H1 (cell line): Measurements from ENCODE around the gene SMOC2.

Experiments used
- EP300 ChIP-seq, 2 experiments: IDR thresholded peaks; 1 replicate in 1 of 2; 2 replicates in 1 of 2; pipeline ENCODE4 v1.6.1; 2011 to 2012; ENCODE audit warnings: low read depth in 2 of 2, low read length in 2 of 2, mild to moderate bottlenecking in 2 of 2, borderline replicate concordance in 1 of 2, inconsistent platforms in 1 of 2, moderate library complexity in 1 of 2
- EZH2 ChIP-seq: fragments of 200-600 bp; sonication (generic); IDR thresholded peaks from 2 replicates; pipeline ENCODE4 v1.7.1; 2012; ENCODE audit warnings: low read depth, mild to moderate bottlenecking, moderate library complexity, low read length, inconsistent platforms; ENCODE audit not compliant: severe bottlenecking
- JUND ChIP-seq: IDR thresholded peaks from 2 replicates; pipeline ENCODE4 v1.6.1; 2011; ENCODE audit warnings: mild to moderate bottlenecking, improper control_type of control experiment, low read length
- POLR2A ChIP-seq, 2 experiments: IDR thresholded peaks; 1 replicate in 1 of 2; 2 replicates in 1 of 2; pipeline ENCODE4 v1.6.1; 2011; ENCODE audit warnings: low read depth in 2 of 2, low read length in 2 of 2, mild to moderate bottlenecking in 2 of 2; ENCODE audit errors: control extremely low read depth in 1 of 2
- RFX5 ChIP-seq: IDR thresholded peaks from 2 replicates; pipeline ENCODE4 v1.6.1; 2011; ENCODE audit warnings: low read depth, low read length, improper control_type of control experiment, borderline replicate concordance
- ZNF274 ChIP-seq: IDR thresholded peaks from 2 replicates; pipeline ENCODE4 v1.7.0; 2012; ENCODE audit warnings: low read length, borderline replicate concordance; ENCODE audit errors: extremely low read depth
- TF ChIP-seq, protein P1 (sequence below), 3 experiments: IDR thresholded peaks; 1 replicate in 2 of 3; 2 replicates in 1 of 3; pipeline versions ENCODE4 v1.5.1 to v1.6.1; 2011; ENCODE audit warnings: low read length in 3 of 3, mild to moderate bottlenecking in 3 of 3, inconsistent platforms in 2 of 3, low read depth in 1 of 3, moderate library complexity in 1 of 3; ENCODE audit not compliant: insufficient read depth in 1 of 3; ENCODE audit errors: control extremely low read depth in 1 of 3
- TF ChIP-seq, protein P2 (sequence below): IDR thresholded peaks from 2 replicates; pipeline ENCODE4 v1.6.1; 2012; ENCODE audit warnings: inconsistent platforms
- TF ChIP-seq, protein P3 (sequence below): IDR thresholded peaks from 2 replicates; pipeline ENCODE4 v1.6.1; 2011; ENCODE audit warnings: low read depth, mild to moderate bottlenecking, low read length; ENCODE audit not compliant: insufficient read depth

DNA sequence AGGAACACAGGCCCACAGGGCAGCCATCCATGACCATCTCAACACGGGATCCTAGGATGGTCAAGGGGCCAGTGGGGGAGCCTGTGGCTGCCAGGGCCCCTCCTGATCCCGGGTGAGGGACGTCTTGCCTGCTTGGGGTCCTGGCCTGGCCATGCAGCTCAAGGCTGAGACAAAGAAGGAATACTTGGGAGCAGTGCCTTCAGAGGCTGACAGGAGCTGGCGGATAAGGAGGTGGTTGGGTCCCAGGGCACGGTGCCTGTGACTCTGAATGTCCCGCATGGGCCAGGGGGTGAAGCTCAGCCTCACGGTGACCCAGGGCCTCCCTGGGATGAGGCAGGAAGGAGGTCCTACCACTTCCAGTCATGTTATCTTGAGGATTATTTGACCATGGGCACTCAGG, 95.2 kb downstream of the SMOC2 start:
- TF ChIP-seq, protein P1, sequence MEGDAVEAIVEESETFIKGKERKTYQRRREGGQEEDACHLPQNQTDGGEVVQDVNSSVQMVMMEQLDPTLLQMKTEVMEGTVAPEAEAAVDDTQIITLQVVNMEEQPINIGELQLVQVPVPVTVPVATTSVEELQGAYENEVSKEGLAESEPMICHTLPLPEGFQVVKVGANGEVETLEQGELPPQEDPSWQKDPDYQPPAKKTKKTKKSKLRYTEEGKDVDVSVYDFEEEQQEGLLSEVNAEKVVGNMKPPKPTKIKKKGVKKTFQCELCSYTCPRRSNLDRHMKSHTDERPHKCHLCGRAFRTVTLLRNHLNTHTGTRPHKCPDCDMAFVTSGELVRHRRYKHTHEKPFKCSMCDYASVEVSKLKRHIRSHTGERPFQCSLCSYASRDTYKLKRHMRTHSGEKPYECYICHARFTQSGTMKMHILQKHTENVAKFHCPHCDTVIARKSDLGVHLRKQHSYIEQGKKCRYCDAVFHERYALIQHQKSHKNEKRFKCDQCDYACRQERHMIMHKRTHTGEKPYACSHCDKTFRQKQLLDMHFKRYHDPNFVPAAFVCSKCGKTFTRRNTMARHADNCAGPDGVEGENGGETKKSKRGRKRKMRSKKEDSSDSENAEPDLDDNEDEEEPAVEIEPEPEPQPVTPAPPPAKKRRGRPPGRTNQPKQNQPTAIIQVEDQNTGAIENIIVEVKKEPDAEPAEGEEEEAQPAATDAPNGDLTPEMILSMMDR (IDR thresholded peaks at IDR 0.05; ENCODE audit: control extremely low read depth in 1 of 3, insufficient read depth in 1 of 3, low read depth in 1 of 3, low read length in 3 of 3): no peak
- TF ChIP-seq POLR2A (IDR thresholded peaks at IDR 0.05; ENCODE audit: control extremely low read depth in 1 of 2, low read depth in 2 of 2, low read length in 2 of 2): no peak
- TF ChIP-seq, protein P2, sequence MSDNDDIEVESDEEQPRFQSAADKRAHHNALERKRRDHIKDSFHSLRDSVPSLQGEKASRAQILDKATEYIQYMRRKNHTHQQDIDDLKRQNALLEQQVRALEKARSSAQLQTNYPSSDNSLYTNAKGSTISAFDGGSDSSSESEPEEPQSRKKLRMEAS: no peak
- TF ChIP-seq JUND: no peak
- no peak for TF ChIP-seq RFX5
- no peak for TF ChIP-seq EP300 (IDR thresholded peaks at IDR 0.05; ENCODE audit: borderline replicate concordance in 1 of 2, low read depth in 2 of 2, low read length in 2 of 2)
- TF ChIP-seq, protein P3, sequence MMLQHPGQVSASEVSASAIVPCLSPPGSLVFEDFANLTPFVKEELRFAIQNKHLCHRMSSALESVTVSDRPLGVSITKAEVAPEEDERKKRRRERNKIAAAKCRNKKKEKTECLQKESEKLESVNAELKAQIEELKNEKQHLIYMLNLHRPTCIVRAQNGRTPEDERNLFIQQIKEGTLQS: no peak
- no peak for TF ChIP-seq ZNF274
- no peak for TF ChIP-seq EZH2
